Lower lobe of right lung (tissue), 2 donors: ENCODE results near the gene NANOGP8. TPM values are rescaled to one million over a fixed set of nuclear protein-coding genes. Genes with fewer than 3 reads are reported as not detected.

ENCODE experiments used
- ATAC-seq, 2 donors: fragments of 200-7000 bp; cut with Tn5 transposase; one replicate each; pipeline ENCODE4 v1.9.1; 2020 to 2022; ENCODE audit warnings: mild to moderate bottlenecking in 2 of 2, moderate library complexity in 2 of 2
- DNase-seq: peaks from one replicate; pipeline ENCODE4 v3.0.0-alpha.2; 2020
- H3K27ac ChIP-seq: fragments of 200-600 bp; one replicate; pipeline ENCODE4 v1.8.0; 2022
- H3K27me3 ChIP-seq: fragments of 200-600 bp; one replicate; pipeline ENCODE4 v1.8.0; 2022; ENCODE audit warnings: low read depth
- H3K36me3 ChIP-seq: fragments of 200-600 bp; one replicate; pipeline ENCODE4 v1.8.0; 2022; ENCODE audit warnings: mild to moderate bottlenecking
- H3K4me1 ChIP-seq: fragments of 200-600 bp; one replicate; pipeline ENCODE4 v1.8.0; 2022
- H3K4me3 ChIP-seq: fragments of 200-600 bp; one replicate; pipeline ENCODE4 v1.8.0; 2022; ENCODE audit warnings: mild to moderate bottlenecking
- H3K9me3 ChIP-seq: fragments of 200-600 bp; one replicate; pipeline ENCODE4 v1.8.0; 2022
- intact Hi-C: fragments of 100-400 bp; cut with DNase I; formaldehyde crosslinking; loops from one replicate; pipeline ENCODE4 v1.11.0; 2022
- total RNA-seq: library from RNA; stranded (reverse); fragmentation: NEBNext Ultra II Directional; extraction: Animal tissue kit (Norgen Biotek cat#: 25700); gene quantifications from one replicate; pipeline ENCODE4 v1.2.1, GENCODE V29; 2021
- TF ChIP-seq, protein P1 (sequence below): fragments of 200-600 bp; IDR thresholded peaks from one replicate; pipeline ENCODE4 v1.8.0; 2022; ENCODE audit warnings: antibody characterized with exemption, mild to moderate bottlenecking
- donor health status: DM: no; HTN: yes; CAD: no; lungs with severe emphysema.

The NANOGP8 gene
- total RNA-seq, 1 donor from 2014 or later: 0.59 TPM

DNA sequence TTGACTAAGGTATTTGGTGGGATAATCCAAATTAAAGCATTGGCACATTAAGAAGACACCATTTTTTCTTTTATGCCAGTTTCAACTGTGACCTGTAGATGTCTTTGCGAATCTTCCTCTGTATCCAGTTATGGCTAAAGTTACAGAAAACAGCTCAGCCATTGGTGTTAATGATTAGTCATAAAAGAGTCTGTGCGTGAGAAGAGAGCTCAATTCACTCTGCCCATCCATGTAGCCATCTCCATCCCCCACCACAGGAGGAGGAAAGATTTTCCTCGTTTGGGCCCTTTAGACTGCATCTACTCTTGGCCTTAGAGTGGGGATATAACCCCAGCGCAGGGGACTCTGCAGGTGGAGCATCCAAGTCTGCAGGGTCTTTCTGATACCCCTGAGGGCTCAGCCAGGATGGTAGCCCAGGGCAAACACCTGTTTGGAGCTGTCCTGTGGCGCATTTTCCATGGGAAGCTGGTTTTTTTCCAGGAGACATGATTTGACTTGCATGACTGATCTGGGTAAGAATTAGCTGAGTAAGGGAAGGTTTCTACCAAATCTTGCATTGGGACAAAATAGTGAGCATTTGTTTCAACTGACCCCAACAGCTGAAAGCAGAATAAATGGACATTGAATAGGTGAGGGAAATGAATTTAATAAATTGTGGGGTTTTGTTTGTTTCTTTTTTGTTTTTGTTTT, 29.5 kb downstream of the NANOGP8 start:
- H3K27me3 ChIP-seq: no peaks in the 10 kb centered on the region
- H3K4me1 ChIP-seq: no peaks in the 10 kb centered on the region
- H3K36me3 ChIP-seq: no peaks in the 10 kb centered on the region
- no peak overlapping the region for H3K27ac ChIP-seq
- ATAC-seq: no peak
- TF ChIP-seq, protein P1, sequence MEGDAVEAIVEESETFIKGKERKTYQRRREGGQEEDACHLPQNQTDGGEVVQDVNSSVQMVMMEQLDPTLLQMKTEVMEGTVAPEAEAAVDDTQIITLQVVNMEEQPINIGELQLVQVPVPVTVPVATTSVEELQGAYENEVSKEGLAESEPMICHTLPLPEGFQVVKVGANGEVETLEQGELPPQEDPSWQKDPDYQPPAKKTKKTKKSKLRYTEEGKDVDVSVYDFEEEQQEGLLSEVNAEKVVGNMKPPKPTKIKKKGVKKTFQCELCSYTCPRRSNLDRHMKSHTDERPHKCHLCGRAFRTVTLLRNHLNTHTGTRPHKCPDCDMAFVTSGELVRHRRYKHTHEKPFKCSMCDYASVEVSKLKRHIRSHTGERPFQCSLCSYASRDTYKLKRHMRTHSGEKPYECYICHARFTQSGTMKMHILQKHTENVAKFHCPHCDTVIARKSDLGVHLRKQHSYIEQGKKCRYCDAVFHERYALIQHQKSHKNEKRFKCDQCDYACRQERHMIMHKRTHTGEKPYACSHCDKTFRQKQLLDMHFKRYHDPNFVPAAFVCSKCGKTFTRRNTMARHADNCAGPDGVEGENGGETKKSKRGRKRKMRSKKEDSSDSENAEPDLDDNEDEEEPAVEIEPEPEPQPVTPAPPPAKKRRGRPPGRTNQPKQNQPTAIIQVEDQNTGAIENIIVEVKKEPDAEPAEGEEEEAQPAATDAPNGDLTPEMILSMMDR: no peak
- H3K4me3 ChIP-seq: no peak overlapping the region
- no peaks in the 10 kb centered on the region for H3K9me3 ChIP-seq
- DNase-seq: no peak
- intact Hi-C loops: no loop called here

DNA sequence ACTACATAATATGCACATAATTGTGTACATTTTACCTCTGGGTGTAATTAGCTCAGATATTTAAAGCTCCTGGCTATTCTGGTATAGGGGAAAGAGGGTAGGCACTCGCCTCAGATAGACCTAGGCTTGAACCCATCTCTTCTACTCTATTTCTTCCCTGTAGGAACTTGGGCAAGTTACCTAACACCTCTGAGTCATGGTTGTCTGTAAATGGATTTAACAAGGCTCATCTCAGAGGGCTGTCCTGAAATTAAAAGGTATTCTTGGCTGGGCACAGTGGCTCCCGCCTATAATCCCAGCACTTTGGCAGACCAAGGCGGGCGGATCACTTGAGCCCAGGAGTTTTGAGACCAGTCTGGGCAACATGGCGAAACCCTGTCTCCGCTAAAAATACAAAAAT, 30.7 kb downstream of the NANOGP8 start:
- H3K9me3 ChIP-seq: no peaks in the 10 kb centered on the region
- intact Hi-C loops: no loop called here
- no peak for ATAC-seq
- H3K36me3 ChIP-seq: no peaks in the 10 kb centered on the region
- TF ChIP-seq, protein P1: no peak
- H3K4me1 ChIP-seq: no peaks in the 10 kb centered on the region
- H3K27me3 ChIP-seq: no peaks in the 10 kb centered on the region
- DNase-seq: no peak
- H3K27ac ChIP-seq: no peak overlapping the region
- no peak overlapping the region for H3K4me3 ChIP-seq

DNA sequence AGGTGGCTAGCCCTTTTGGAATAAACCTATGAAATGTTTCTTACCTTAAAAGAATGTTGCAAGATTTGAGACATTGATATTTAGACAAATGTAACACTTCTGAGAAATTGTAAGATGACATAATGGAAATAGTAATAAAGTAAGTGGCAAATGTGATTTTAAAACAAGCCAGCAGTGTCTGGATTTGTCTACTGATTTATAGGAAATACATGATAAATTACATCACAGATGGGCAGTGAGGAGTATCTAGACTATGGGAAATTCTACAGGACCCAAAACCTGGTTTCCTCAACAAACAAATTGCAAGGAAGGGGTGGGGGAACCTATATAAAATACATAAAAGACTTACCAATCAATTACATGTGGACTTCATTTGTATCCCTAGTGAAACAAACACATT, 37.1 kb downstream of the NANOGP8 start:
- Histone ChIP-seq H3K4me3 (no peak overlapping the region), H3K9me3 (no peaks in the 10 kb centered on the region), H3K4me1 (no peaks in the 10 kb centered on the region), H3K27ac (no peak overlapping the region), H3K27me3 (no peaks in the 10 kb centered on the region), H3K36me3 (no peaks in the 10 kb centered on the region)
- no peak for ATAC-seq
- no peak for DNase-seq
- intact Hi-C loops: no loop called here
- TF ChIP-seq, protein P1: no peak

DNA sequence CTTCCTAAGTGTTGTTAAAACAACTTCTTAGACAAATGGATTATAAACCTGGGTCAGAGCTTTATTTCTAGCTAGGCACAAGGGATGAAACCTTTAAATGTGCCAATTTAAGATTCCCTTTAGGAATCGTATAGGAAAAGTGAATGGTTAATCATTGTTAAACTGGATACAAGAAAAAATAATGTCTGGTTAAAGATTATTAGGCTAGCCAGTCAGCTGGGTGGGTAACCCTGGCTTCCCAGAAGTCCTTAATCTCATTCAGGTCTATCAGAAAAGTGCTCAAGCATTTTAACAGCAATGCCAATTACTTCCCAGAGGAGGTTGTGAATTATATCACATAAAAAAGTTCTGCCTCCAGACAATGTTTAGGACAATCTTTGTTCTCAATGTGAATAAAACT, 37.6 kb downstream of the NANOGP8 start:
- H3K27ac ChIP-seq: no peak overlapping the region
- ATAC-seq: no peak
- TF ChIP-seq, protein P1: no peak

DNA sequence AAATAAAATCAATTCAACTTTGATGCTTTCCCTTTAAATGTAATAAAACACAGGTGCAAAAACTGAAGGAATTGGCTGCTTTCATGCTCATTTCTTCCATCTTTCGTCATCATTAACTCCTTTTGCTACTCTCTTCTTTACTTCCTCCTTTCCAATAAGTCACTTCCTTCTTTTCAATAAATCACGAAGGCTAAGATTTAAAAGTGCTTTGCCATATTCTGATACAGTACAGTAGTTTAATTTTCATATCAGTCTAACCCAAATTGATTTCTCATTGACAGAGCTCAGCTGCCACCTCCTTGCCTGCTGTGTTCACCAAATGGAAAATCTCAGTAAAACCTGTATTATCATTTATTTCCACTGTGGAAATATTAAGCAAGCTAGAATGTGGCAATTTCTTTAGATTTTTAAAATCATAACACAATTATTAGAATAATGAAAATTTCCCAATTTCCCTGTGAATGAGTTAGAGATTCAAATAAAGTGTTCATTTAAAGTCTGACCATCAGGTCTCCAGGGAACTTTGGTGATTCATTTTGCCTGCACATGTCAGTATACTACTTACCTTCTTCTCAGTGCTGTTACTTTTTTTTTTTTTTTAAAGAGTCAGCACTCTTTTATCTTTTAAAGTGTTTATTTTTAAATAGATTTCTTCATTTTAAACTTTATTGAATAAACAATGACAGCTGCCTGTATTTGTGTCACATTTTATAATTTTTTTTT, 41.6 kb downstream of the NANOGP8 start:
- H3K36me3 ChIP-seq: no peaks in the 10 kb centered on the region
- TF ChIP-seq, protein P1: no peak
- no peaks in the 10 kb centered on the region for H3K4me1 ChIP-seq
- DNase-seq (no peak), ATAC-seq (no peak)
- intact Hi-C loops: no loop called here
- H3K27ac ChIP-seq: no peak overlapping the region
- H3K9me3 ChIP-seq: no peaks in the 10 kb centered on the region
- no peak overlapping the region for H3K4me3 ChIP-seq
- no peaks in the 10 kb centered on the region for H3K27me3 ChIP-seq

More for the DNA sequence above, 37.6 kb downstream of the NANOGP8 start:
- Histone ChIP-seq H3K4me3 (no peak overlapping the region), H3K27me3 (no peaks in the 10 kb centered on the region), H3K9me3 (no peaks in the 10 kb centered on the region), H3K4me1 (no peaks in the 10 kb centered on the region), H3K36me3 (no peaks in the 10 kb centered on the region)
- intact Hi-C loops: no loop called here
- no peak for DNase-seq
